Lower lobe of right lung (tissue), 2 donors: ENCODE data around the gene MSMO1. TPM values are rescaled to one million over a fixed set of nuclear protein-coding genes. Genes with fewer than 3 reads are reported as not detected.

Experiments
- ATAC-seq, 2 donors: fragments of 200-7000 bp; cut with Tn5 transposase; one replicate each; pipeline ENCODE4 v1.9.1; 2020 to 2022; ENCODE audit warnings: mild to moderate bottlenecking in 2 of 2, moderate library complexity in 2 of 2
- DNase-seq: peaks from one replicate; pipeline ENCODE4 v3.0.0-alpha.2; 2020
- H3K27ac ChIP-seq: fragments of 200-600 bp; one replicate; pipeline ENCODE4 v1.8.0; 2022
- H3K27me3 ChIP-seq: fragments of 200-600 bp; one replicate; pipeline ENCODE4 v1.8.0; 2022; ENCODE audit warnings: low read depth
- H3K36me3 ChIP-seq: fragments of 200-600 bp; one replicate; pipeline ENCODE4 v1.8.0; 2022; ENCODE audit warnings: mild to moderate bottlenecking
- H3K4me1 ChIP-seq: fragments of 200-600 bp; one replicate; pipeline ENCODE4 v1.8.0; 2022
- H3K4me3 ChIP-seq: fragments of 200-600 bp; one replicate; pipeline ENCODE4 v1.8.0; 2022; ENCODE audit warnings: mild to moderate bottlenecking
- H3K9me3 ChIP-seq: fragments of 200-600 bp; one replicate; pipeline ENCODE4 v1.8.0; 2022
- intact Hi-C: fragments of 100-400 bp; cut with DNase I; formaldehyde crosslinking; loops from one replicate; pipeline ENCODE4 v1.11.0; 2022
- total RNA-seq: library from RNA; stranded (reverse); fragmentation: NEBNext Ultra II Directional; extraction: Animal tissue kit (Norgen Biotek cat#: 25700); gene quantifications from one replicate; pipeline ENCODE4 v1.2.1, GENCODE V29; 2021
- TF ChIP-seq, protein P1 (sequence below): fragments of 200-600 bp; IDR thresholded peaks from one replicate; pipeline ENCODE4 v1.8.0; 2022; ENCODE audit warnings: antibody characterized with exemption, mild to moderate bottlenecking
- donor health status: DM: no; HTN: yes; CAD: no; lungs with severe emphysema.

The MSMO1 gene
- total RNA-seq, 1 donor from 2014 or later, result 138 TPM

DNA sequence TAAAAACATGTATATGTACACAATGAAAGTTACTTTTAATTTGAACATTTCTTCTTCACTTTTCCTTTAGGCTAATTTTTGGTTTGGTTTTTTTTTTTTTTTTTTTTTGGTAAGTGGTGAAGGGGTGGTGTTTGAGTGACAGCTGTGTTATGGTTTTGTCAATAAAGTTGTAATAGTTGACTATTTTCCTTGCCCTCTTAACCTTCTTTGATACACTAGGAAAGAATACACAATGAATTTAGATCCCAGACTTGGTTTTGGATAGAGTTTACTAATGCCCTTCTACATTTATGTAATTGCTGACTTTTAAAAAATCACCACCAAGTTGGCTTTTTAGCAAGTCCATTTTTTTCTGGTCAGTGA lies 38.1 kb upstream of the MSMO1 start:
- no peak for ATAC-seq
- H3K4me3 ChIP-seq, result no peak overlapping the region
- H3K36me3 ChIP-seq, result no peaks in the 10 kb centered on the region
- DNase-seq, result no peak
- no peak overlapping the region for H3K27ac ChIP-seq
- intact Hi-C loops, result no loop called here
- H3K4me1 ChIP-seq, result peaks cover 18% of the 10 kb centered on the region
- no peaks in the 10 kb centered on the region for H3K27me3 ChIP-seq
- H3K9me3 ChIP-seq, result no peaks in the 10 kb centered on the region
- TF ChIP-seq, protein P1, sequence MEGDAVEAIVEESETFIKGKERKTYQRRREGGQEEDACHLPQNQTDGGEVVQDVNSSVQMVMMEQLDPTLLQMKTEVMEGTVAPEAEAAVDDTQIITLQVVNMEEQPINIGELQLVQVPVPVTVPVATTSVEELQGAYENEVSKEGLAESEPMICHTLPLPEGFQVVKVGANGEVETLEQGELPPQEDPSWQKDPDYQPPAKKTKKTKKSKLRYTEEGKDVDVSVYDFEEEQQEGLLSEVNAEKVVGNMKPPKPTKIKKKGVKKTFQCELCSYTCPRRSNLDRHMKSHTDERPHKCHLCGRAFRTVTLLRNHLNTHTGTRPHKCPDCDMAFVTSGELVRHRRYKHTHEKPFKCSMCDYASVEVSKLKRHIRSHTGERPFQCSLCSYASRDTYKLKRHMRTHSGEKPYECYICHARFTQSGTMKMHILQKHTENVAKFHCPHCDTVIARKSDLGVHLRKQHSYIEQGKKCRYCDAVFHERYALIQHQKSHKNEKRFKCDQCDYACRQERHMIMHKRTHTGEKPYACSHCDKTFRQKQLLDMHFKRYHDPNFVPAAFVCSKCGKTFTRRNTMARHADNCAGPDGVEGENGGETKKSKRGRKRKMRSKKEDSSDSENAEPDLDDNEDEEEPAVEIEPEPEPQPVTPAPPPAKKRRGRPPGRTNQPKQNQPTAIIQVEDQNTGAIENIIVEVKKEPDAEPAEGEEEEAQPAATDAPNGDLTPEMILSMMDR, result no peak

DNA sequence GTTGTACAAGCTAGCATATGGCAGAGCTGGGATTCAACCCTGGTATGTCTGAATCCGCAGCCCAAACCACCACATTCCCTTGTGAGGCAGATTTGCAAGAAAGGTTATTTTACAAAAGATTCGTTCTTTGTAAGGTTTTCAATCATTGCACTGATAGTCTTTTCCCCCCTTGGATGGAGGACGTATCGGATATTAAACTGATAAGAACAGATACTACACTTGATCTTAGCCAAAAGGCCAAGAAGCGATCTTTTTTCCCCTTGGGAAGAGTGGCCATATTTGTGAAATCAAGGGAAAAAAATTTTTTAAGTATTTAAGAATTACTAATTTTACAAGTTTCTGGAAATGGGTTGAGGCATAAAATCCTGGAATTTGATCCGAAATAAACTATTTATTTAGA lies 34.4 kb upstream of the MSMO1 start:
- ATAC-seq (no peak), DNase-seq (no peak)
- no peak overlapping the region for H3K4me3 ChIP-seq
- no peak overlapping the region for H3K27ac ChIP-seq
- H3K9me3 ChIP-seq, result no peaks in the 10 kb centered on the region
- H3K36me3 ChIP-seq, result peaks cover 9% of the 10 kb centered on the region
- TF ChIP-seq, protein P1, result no peak
- intact Hi-C loops, result no loop called here
- no peaks in the 10 kb centered on the region for H3K27me3 ChIP-seq
- peaks cover 23% of the 10 kb centered on the region for H3K4me1 ChIP-seq

DNA sequence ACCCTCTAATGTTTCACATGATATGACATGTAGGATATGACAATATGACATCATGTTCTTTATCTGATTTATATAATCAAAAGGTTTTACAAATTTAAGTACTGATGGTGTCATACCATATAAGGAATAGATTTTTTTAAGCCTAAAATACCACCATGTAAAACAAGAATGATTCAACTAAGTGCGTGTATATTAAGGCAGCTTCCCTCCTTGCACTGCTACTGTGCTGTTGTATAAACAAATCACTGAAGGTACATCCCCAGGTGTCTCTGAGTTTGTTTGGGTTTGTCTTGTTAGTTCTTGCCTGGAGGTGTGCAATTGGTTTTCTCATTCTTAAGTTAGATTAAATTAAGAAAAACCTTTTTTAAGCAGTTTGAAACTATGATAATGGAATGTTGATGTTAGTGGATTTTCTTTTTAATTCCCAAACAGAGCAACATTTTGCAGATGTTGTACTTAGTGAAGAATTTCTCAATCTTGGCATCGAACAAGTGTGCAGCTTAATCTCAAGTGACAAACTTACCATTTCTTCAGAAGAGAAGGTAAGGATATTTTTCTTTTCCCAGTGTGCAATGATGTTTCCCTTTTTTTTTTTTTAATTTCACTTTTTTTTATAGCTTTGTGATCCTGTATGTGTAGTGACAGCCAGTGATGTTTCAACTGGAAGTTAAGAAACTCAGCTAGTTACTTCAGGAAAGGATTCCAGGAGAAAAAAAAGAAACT lies 33.4 kb upstream of the MSMO1 start:
- DNase-seq (no peak), ATAC-seq (no peak)
- Histone ChIP-seq H3K4me1 (peaks cover 13% of the 10 kb centered on the region), H3K36me3 (peaks cover 16% of the 10 kb centered on the region), H3K9me3 (no peaks in the 10 kb centered on the region), H3K27me3 (no peaks in the 10 kb centered on the region), H3K4me3 (no peak overlapping the region), H3K27ac (no peak overlapping the region)
- TF ChIP-seq, protein P1, result no peak
- intact Hi-C loops, result no loop called here

DNA sequence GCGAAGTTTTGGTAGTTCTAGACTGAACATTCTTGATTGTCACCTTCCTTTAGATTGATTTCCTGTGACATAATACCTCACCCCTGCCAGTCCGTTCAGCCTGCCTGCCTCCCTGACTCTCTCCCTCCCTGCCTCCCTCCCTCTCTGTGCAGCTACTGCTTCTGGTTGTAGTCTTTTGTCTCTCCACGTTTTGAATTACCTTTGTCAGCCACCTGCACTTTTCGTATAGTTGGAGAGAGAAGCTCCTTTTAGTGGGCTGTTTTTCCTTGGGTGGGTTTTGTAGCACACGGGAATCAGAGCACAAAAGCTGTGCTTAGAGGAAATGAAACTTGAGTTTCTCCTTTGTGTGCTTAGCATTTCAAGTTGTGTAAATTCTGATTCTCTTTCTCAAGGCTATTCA lies 32.6 kb upstream of the MSMO1 start:
- TF ChIP-seq, protein P1, result no peak
- intact Hi-C loops, result no loop called here
- Histone ChIP-seq H3K36me3 (peaks cover 16% of the 10 kb centered on the region), H3K27ac (peak overlapping the region; percentile 48), H3K4me1 (peaks cover 18% of the 10 kb centered on the region), H3K27me3 (no peaks in the 10 kb centered on the region), H3K4me3 (no peak overlapping the region), H3K9me3 (no peaks in the 10 kb centered on the region)
- no peak for DNase-seq
- ATAC-seq, result peak; percentile 61 to 75

DNA sequence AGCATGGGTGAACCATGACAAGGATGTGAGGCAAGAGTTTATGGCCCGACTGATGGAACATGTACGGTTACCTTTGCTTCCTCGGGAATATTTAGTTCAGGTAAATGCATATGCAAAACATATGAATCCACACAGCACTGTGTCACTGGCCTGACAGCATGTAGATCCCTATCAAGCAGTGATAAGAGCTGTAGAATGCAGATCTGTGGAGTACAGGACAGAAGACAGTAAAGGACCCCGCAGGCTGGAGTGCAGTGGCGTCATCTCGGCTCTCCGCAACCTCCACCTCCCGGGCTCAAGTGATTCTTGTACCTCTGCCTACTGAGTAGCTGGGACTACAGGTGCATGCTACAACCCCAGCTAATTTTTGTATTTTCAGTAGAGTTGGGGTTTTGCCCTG lies 29.8 kb upstream of the MSMO1 start:
- Histone ChIP-seq H3K4me3 (no peak overlapping the region), H3K27me3 (no peaks in the 10 kb centered on the region), H3K4me1 (peaks cover 24% of the 10 kb centered on the region), H3K36me3 (peaks cover 16% of the 10 kb centered on the region), H3K27ac (no peak overlapping the region), H3K9me3 (no peaks in the 10 kb centered on the region)
- intact Hi-C loops, result no loop called here
- no peak for DNase-seq
- TF ChIP-seq, protein P1, result no peak
- no peak for ATAC-seq
